ENCODE data around the gene UBP1.

UBP1 gene

GRCh38 chr3:33364531-33365128 is 75.6 kb downstream of the UBP1 start:
- no peak for DNase-seq (ENCODE audit: low spot score)

GRCh38 chr3:33364060-33364459 is 76.1 kb downstream of the UBP1 start:
- no peak for DNase-seq (ENCODE audit: low spot score)
- TF ChIP-seq CTCF (IDR thresholded peaks at IDR 0.05; ENCODE audit: extremely low read depth, insufficient read depth, missing control alignments), result no peak
- in situ Hi-C loops (cut with MboI; ENCODE audit: low pct_unique_long_range_greater_than_20kb, low sequenced_read_pairs, unreplicated experiment), result loop anchor here (25.0 kb wide), 1 partner anchor 427 kb away; no protein-coding TSS in a partner anchor

More at GRCh38 chr3:33364531-33365128, 75.6 kb downstream of the UBP1 start:
- in situ Hi-C loops (cut with MboI; ENCODE audit: low pct_unique_long_range_greater_than_20kb, low sequenced_read_pairs, unreplicated experiment), result loop anchor here (25.0 kb wide), 1 partner anchor 427 kb away; no protein-coding TSS in a partner anchor
- TF ChIP-seq CTCF (IDR thresholded peaks at IDR 0.05; ENCODE audit: extremely low read depth, insufficient read depth, missing control alignments), result no peak

- no peak for TF ChIP-seq CTCF (IDR thresholded peaks at IDR 0.05; ENCODE audit: extremely low read depth, insufficient read depth, missing control alignments)
- in situ Hi-C loops (cut with MboI; ENCODE audit: low pct_unique_long_range_greater_than_20kb, low sequenced_read_pairs, unreplicated experiment), result loop anchor here (25.0 kb wide), 1 partner anchor 426 kb away; no protein-coding TSS in a partner anchor
- DNase-seq (ENCODE audit: low spot score), result no peak
Measured at GRCh38 chr3:33363113-33363800, 76.9 kb downstream of the UBP1 start.

DNA sequence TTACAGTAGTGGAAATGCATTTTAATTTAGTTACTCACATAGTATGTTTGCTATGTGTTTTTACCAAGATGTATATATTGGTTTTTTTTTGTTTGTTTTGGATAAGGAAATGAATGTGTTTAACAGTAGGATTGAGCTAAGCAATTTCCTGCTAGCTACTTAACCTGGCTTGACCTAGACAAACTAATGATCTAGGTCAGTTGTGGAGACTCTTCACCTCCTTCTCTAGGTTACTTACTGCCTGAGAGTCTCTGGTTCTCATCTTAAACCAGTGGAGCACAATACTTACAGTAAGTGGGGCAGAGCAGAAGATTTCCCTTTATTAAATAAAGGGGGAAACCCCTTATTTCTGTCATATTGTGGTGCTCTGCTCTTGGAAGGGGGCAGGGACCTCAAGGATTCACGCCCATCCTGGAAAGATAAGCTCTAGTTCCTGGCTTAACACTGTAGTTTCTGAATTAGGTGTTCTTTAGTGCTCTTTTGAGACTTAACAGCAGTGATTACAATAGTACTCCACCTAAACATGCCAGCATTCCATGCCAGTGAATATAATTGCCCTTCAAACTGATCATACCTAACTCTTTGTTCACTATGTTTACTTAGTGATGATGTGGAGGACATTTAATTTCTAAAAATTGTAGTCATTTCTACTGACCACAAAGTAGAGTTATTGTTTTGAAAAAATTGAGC is 79.9 kb downstream of the UBP1 start:
- in situ Hi-C loops (cut with MboI; ENCODE audit: low pct_unique_long_range_greater_than_20kb, low sequenced_read_pairs, unreplicated experiment), result loop anchor here (25.0 kb wide), 1 partner anchor 423 kb away; no protein-coding TSS in a partner anchor
- TF ChIP-seq CTCF (IDR thresholded peaks at IDR 0.05; ENCODE audit: extremely low read depth, insufficient read depth, missing control alignments), result no peak
- no peak for DNase-seq (ENCODE audit: low spot score)

GRCh38 chr3:33358172-33358781 is 81.9 kb downstream of the UBP1 start:
- in situ Hi-C loops (cut with MboI; ENCODE audit: low pct_unique_long_range_greater_than_20kb, low sequenced_read_pairs, unreplicated experiment), result loop anchor here (10.0 to 25.0 kb wide), 2 partner anchors 223 to 421 kb away; no protein-coding TSS in a partner anchor

More at GRCh38 chr3:33358172-33358781, 81.9 kb downstream of the UBP1 start:
- no peak for DNase-seq (ENCODE audit: low spot score)
- no peak for TF ChIP-seq CTCF (IDR thresholded peaks at IDR 0.05; ENCODE audit: extremely low read depth, insufficient read depth, missing control alignments)
